OCI-LY7 (cell line): ENCODE measurements around the gene PPP1R37.

Source experiments
- EZH2phosphoT487 ChIP-seq: fragments of 200-600 bp; sonication (generic); IDR thresholded peaks from 2 replicates; pipeline ENCODE4 v1.6.1; 2018; ENCODE audit warnings: low read depth, borderline replicate concordance, mild to moderate bottlenecking, mixed run types, antibody characterized with exemption, low read length, moderate library complexity, mixed read lengths
- TF ChIP-seq, protein P1 (sequence below): fragments of 200-600 bp; sonication (generic); conservative IDR thresholded peaks from 2 replicates; pipeline ENCODE4 v1.5.1; 2014; ENCODE audit warnings: mild to moderate bottlenecking, antibody characterized with exemption, low read length, moderate library complexity, mixed read lengths

DNA sequence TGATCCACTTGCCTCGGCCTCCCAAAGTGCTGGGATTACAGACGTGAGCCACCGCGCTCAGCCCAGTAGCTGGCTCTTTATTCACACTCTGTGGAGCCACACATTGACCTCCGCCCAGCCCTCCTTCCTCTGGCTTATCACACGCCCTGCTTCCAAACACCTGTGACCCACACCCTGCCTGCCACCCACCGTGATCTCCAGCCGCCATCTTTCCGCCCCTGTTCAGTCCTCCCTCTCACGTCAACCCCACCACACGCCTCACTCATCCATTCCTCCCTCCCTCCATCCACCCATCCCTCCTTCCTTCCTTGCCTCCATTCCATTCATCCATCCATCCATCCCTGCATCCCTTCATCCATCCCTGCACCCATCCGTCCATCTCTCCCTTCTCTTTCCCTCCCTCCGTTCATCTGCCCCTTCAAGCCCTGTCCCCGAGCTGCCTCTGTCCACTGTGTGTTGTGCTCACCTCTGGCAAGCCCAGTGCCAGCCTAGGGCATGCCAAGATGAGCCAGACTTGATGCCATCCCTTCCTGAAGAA, 34.3 kb upstream of the PPP1R37 start:
- TF ChIP-seq, protein P1, sequence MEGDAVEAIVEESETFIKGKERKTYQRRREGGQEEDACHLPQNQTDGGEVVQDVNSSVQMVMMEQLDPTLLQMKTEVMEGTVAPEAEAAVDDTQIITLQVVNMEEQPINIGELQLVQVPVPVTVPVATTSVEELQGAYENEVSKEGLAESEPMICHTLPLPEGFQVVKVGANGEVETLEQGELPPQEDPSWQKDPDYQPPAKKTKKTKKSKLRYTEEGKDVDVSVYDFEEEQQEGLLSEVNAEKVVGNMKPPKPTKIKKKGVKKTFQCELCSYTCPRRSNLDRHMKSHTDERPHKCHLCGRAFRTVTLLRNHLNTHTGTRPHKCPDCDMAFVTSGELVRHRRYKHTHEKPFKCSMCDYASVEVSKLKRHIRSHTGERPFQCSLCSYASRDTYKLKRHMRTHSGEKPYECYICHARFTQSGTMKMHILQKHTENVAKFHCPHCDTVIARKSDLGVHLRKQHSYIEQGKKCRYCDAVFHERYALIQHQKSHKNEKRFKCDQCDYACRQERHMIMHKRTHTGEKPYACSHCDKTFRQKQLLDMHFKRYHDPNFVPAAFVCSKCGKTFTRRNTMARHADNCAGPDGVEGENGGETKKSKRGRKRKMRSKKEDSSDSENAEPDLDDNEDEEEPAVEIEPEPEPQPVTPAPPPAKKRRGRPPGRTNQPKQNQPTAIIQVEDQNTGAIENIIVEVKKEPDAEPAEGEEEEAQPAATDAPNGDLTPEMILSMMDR = no peak
- TF ChIP-seq EZH2phosphoT487 = no peak
